NCI-H748 treated with DMSO at 0.1 percent for 48 hours (cell line): Measurements from ENCODE around the gene VWA7.

Experiments used
- DNase-seq: peaks from one replicate; lab custom pipeline; 2025; lab: John Stamatoyannopoulos, UW

VWA7 gene

GRCh38 chr6:31778193-31778592, 1.1 kb upstream of the VWA7 start:
- no peak for DNase-seq

GRCh38 chr6:31777667-31778050, 531 bp upstream of the VWA7 start:
- no peak for DNase-seq

GRCh38 chr6:31776485-31776988, 591 bp downstream of the VWA7 start:
- peak; percentile 46 for DNase-seq

DNA sequence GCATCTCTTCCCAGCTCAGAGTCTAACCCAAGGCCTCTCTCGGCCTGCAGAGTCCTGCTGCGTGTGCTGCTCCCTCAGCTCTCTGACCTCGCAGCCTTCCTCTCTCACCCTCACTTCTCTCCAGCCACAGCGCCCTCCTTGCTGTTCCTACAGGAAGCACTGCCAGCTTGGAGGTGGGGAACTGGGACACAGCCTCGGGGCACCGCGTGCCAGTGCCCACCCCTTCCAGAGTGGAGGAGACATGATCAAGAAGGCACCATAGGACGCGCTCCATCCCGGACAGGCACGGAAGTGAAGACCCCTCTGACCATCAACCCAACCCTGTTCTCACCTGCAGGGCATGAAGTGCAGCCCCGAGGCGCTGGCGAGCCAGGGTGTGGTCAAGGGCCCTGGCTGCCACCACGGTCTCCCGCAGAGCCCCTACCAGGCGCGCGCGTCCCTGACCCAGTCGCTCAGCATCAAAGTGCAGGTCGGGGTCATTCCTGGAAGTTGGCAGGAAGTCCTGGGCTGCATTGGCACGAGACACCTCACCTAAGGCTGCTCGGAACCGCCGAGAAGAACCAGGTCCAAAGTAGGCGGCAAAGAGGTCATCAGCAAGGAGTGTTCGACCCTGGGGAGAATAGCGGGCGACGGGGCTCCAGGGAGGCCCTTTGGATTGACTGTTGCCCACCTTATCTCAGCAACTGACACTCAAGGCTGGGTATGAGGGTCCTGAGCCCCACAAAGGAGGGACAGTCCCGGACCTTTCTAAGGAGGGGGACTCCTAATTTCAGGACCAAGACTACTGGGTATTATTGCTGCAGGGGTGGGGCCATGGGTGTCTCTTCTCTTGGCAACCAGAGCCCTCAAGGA, 1.3 kb downstream of the VWA7 start:
- no peak for DNase-seq

DNA sequence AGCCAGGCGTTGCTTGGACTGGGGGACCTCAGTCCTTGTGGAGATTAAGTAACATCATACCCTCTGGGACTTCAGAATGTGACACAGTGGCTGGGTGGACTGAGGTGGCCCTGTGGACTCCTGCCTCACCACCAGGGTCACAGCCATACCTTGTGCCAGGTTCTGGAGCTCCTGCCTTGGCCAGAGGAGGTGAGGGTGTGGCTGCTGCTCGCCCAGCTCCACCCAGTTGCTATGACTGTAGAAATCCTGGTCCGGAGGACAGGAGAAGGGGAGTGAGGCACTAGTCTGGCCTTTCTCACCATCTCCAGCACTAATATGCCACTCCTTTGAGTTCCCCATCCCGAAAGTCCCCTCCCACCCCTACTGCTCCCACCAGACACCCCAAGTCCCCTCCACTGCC, 1.9 kb downstream of the VWA7 start:
- no peak for DNase-seq

GRCh38 chr6:31771992-31772358, 5.2 kb downstream of the VWA7 start:
- DNase-seq, result no peak

DNA sequence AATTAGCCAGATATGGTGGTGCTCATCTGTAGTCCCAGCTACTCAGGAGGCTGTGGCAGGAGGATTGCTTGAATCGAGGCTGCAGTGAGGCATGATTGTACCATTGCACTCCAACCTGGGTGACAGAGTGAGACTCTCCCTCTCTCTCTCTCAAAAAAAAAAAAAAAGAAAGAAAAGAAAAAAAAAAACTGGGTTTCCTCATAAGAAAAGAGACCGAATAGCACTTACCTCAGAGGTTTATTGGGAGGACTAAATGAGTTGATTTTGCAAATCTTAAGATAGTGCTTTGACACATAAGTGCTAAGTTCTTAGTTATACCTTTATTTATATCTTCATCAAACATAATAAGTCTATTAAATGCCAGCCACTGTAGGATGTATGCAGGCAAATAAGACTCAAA, 6.3 kb downstream of the VWA7 start:
- DNase-seq, result no peak

- peak; percentile 63 for DNase-seq
Observed at GRCh38 chr6:31769684-31770371, 7.3 kb downstream of the VWA7 start.

DNA sequence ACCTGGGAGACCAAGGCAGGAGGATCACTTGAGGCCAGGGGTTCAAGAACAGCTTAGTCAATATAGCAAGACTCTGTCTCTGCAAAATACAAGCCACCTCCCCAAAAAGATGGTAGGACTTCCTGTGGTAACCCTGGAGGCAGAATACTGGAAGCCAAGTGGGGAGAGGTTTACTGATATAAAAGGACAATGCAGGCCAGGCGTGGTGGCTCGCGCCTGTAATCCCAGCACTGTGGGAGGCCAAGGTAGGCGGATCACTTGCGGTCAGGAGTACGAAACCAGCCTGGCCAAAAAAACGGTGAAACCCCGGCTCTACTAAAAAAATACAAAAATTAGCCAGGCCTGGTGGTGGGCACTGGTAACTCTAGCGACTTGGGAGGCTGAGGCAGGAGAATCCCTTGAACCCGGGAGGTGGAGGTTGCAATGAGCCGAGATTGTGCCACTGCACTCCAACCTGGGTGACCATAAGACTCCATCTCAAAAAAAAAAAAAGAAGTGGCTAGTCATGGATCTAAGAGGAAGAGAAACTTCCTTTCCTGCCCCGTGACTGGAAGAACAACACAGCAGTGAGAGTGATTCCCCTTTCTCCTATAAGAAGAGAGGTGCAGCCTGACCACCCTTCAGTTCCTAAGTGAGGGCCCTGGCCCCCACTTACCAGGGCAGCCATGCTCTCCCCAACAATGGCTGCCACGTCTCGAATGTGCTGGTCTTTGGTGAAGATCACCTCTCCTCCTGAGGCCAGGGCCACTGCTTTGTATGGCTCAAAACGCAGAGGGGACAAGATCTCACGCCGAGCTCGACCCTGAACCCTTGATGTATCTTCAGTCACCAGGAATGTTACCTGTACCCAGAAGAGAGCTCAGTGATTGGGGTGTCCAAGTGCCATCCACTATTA, 8.5 kb downstream of the VWA7 start:
- no peak for DNase-seq

- no peak for DNase-seq
Observed at GRCh38 chr6:31767096-31767645, 10.0 kb downstream of the VWA7 start.

DNA sequence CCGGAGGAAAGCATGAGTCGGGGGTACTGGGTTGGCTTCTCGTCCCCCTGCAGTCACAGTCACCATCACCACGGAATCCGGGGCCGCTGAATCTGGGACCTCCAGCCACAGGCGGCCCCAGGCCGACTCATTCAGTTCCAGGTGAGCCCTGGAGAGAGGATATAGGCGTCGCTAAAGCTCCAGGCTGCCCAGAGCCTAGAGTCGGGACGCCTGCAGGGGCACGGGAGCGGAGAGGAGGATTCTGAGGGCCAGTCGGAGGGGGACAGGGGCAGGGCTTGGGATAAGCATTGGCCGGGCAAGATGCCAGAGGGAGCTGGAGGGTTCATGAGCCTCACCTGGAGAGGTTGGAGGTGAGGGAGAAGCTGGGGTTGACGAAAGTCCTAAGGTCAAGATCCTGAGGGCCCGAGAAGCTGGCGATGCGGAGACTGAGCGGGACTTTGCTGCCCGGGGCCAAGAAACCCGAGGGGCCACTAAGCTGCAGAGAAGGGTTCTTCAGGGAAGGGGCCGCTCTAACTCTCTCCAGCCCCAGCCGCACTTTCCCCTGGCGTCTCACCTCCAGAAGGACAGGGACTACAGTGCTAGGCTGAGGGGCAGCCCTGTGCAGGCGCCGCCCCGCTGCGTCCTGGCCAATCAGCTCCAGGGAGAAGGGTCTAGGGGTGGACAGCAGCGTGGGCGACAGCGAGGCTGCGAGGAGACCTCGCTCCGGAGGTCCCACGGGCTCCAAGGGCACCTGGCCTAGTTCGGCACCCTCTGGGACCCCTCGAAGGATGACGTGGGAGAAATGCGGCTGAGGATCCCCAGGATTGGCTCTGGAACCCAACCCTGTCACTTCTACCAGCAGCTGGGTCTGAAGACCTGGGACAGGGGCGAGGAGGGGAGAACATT, 11.0 kb downstream of the VWA7 start:
- no peak for DNase-seq

DNA sequence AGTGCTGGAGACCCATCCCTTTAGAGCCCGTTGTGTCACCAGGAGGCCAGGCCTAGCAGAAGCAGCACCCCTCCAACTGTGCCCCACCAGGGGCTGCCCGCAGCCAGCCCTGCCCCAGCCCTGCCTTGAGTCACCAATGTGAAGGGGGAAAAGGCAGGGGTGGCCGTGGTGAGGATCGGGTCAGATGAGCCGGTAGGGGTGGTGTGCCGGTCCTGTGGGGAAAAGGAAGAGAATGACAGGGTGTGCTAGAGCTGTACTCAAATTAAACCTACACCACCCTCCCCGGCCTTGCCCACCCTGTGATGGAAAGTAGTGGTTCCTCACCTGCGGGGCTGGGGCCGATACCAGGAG, 11.6 kb downstream of the VWA7 start:
- no peak for DNase-seq

- DNase-seq, result no peak
Observed at GRCh38 chr6:31764198-31764597, 12.9 kb downstream of the VWA7 start.

GRCh38 chr6:31763619-31763940, 13.5 kb downstream of the VWA7 start:
- DNase-seq, result no peak

- no peak for DNase-seq
Observed at GRCh38 chr6:31762878-31763618, 14.1 kb downstream of the VWA7 start.

DNA sequence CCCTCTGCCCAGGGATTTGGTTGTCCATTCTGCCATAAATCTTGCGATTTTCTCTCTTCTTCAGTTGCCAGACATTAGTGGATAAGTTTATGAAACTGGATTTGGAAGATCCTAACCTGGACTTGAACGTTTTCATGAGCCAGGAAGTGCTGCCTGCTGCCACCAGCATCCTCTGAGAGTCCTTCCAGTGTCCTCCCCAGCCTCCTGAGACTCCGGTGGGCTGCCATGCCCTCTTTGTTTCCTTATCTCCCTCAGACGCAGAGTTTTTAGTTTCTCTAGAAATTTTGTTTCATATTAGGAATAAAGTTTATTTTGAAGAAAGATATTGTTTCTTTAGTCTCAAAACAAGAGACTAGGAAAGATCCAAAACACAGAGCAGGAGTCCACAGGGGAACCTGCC, 14.8 kb downstream of the VWA7 start, which contains the start of gene SAPCD1:
Gene SAPCD1 (plus strand): TSS at position 301 of the 400 bp plus-strand sequence. CDS start 399 bp downstream, outside the sequence.
- no peak for DNase-seq

DNA sequence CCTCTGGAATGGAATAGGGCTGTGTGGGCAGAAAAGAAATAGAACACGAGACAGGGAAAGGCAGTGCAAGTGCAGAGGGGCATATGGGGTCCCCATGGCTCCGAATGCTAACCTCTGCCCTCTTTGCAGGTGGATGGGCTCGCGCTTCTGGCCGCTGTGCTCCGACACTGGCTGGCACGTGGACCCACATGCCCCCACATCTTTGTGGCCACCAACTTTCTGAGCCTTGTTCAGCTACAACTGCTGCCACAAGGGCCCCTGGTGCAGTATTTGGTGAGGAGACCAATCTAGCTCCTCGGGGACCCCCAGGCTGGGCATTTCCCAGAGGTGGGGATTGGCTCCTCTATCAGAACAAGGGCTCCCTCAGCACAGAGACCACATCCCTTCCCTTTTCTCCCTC, 15.8 kb downstream of the VWA7 start:
- DNase-seq, result no peak

GRCh38 chr6:31760790-31761189, 16.3 kb downstream of the VWA7 start:
- DNase-seq, result no peak

DNA sequence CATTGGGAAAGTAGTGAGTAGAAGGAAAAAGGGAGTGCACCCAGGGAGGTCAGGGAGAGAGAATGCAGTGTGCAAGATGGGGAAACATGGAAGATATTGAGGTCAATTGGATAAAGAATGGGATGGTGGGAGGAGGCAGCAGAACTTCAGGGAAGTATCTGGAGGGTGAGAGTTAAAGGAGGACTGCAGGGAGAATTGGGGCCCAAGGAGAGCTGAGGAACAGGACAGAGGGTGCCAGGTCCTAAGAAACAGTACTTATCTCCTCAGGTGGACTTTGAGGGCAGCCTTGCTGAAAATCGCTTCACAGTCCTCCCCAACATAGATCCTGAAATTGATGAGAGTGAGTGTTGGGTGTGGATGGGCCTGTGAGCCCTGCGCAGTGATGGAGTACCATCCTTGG, 18.8 kb downstream of the VWA7 start:
- DNase-seq, result no peak

DNA sequence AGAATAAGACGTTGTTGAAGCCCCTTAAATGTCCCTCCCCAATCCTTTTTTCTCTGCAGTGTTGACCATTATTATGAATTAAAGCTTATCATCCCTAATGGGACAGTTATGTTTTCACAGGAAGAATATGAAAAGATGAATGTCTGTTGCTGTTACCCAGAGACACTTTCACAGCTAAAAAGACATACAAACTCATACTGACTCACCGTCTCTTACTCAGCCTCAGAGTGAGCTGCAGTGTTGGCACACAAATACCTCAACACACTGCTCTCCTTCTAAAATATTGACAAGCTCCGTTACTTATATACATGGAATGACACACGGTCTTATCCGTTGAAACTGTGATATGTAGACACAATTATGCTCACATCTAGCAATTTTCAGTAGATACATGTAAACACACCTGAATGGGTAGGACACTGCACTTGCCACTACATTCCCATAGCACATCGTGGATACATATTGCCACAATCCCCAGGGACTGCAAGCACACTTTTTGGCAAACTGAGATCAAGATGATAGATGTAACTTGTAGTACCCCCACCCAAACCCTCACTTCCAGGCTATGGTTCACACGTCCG, 24.3 kb downstream of the VWA7 start:
- DNase-seq, result no peak
